MM.1S (cell line): Measurements from ENCODE around the gene HERC2.

Experiments
- EZH2 ChIP-seq: fragments of 300-600 bp; sonication (generic); optimal IDR thresholded peaks from 2 replicates; pipeline ENCODE3; 2017; ENCODE audit warnings: low read depth, mild to moderate bottlenecking, antibody characterized with exemption, low read length, mixed read lengths
- TF ChIP-seq, protein P1 (sequence below): fragments of 300-600 bp; sonication (generic); IDR thresholded peaks from 2 replicates; pipeline ENCODE4 v1.5.1; 2016; ENCODE audit warnings: antibody characterized with exemption, low read length, mixed read lengths

DNA sequence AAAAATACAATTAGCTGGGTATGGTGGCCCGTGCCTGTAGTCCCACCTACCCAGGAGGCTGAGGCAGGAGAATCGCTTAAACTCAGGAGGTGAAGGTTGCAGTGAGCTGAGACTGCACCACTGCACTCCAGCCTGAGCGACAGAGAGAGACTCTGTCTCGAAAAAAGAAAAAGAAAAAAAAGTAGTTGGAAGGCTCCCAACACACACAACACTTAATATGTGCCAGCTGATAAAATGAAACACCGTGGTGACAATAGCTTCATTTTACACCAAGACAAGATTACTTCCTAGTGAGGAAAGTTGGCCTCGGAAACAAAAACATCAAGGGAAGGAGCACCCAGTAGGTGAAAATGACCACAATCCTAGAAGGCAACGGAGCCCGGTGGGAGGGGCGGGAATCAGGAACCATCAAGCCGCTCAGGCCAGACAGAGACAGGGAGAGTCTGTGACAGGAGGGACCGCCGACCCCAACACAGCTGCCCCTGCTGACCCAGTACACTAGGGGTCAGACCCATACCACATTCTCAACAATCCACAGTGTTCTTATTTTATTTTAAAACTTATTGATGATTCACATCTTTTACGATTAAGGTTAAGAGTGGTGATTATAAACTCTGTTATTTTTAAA is 168.4 kb downstream of the HERC2 start:
- TF ChIP-seq, protein P1, sequence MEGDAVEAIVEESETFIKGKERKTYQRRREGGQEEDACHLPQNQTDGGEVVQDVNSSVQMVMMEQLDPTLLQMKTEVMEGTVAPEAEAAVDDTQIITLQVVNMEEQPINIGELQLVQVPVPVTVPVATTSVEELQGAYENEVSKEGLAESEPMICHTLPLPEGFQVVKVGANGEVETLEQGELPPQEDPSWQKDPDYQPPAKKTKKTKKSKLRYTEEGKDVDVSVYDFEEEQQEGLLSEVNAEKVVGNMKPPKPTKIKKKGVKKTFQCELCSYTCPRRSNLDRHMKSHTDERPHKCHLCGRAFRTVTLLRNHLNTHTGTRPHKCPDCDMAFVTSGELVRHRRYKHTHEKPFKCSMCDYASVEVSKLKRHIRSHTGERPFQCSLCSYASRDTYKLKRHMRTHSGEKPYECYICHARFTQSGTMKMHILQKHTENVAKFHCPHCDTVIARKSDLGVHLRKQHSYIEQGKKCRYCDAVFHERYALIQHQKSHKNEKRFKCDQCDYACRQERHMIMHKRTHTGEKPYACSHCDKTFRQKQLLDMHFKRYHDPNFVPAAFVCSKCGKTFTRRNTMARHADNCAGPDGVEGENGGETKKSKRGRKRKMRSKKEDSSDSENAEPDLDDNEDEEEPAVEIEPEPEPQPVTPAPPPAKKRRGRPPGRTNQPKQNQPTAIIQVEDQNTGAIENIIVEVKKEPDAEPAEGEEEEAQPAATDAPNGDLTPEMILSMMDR, result no peak
- TF ChIP-seq EZH2, result no peak
